GM12878 (cell line): ENCODE results near the gene PPP1R1A. TPM values are rescaled to one million over a fixed set of nuclear protein-coding genes. Genes with fewer than 3 reads are reported as not detected.

Experiments used
- ATAC-seq: fragments of 200-7000 bp; cut with Tn5 transposase; 3 replicates; pipeline ENCODE4 v1.9.1; 2020; ENCODE audit warnings: mild to moderate bottlenecking, moderate library complexity
- BruUV-seq: library from RNA; stranded (reverse); fragments of 400-500 nt; replicated peaks from 2 replicates; lab custom pipeline; 2021; lab: Mats Ljungman, UMichigan
- CTCF ChIA-PET: fragments of 300-600 bp; sonication (Branson Sonifier 250); formaldehyde crosslinking; extraction: SDS; loops from one replicate; lab custom pipeline; 2021; ENCODE audit warnings: inconsistent platforms; lab: Yijun Ruan, JAX
- POLR2A ChIA-PET: fragments of 350-600 bp; formaldehyde crosslinking; extraction: SDS; loops from one replicate; lab custom pipeline; 2021; ENCODE audit warnings: inconsistent platforms; lab: Charles Lee
- RAD21 ChIA-PET: fragments of 300-600 bp; sonication (Branson Sonifier 250); formaldehyde crosslinking; loops from one replicate; lab custom pipeline; 2023; ENCODE audit warnings: antibody characterized with exemption; ENCODE audit not compliant: unreplicated experiment; lab: Charles Lee
- SMC1A ChIA-PET: fragments of 300-600 bp; sonication (Branson Sonifier 250); formaldehyde crosslinking; loops from one replicate; lab custom pipeline; 2023; ENCODE audit not compliant: unreplicated experiment, uncharacterized antibody; lab: Charles Lee
- DNase-seq: peaks from one replicate; pipeline ENCODE4 v3.0.0-alpha.2; 2011; ENCODE audit warnings: low read depth, low spot score
- FAIRE-seq: peaks from 3 replicates; lab custom pipeline; 2011; peaks lifted over from hg19 to GRCh38; lab: Jason Lieb, UNC
- H2AFZ ChIP-seq: 2 replicates; pipeline ENCODE4 v1.6.0; 2011; ENCODE audit warnings: low read depth, low read length, control low read depth; ENCODE audit not compliant: control insufficient read depth
- H3K27ac ChIP-seq: 2 replicates; pipeline ENCODE4 v1.5.1; 2011; ENCODE audit warnings: control low read depth; ENCODE audit not compliant: control insufficient read depth, insufficient read depth
- H3K27me3 ChIP-seq, 2 experiments: replicated peaks in 1 of 2; 2 replicates each; pipeline versions ENCODE4 v1.6.0 to v1.6.1; 2011; ENCODE audit warnings: low read length in 1 of 2; ENCODE audit not compliant: control insufficient read depth in 2 of 2, insufficient read depth in 2 of 2
- H3K36me3 ChIP-seq, 2 experiments: 2 replicates each; pipeline ENCODE4 v1.5.1; 2011; ENCODE audit warnings: low read length in 1 of 2; ENCODE audit not compliant: control insufficient read depth in 2 of 2, insufficient read depth in 2 of 2
- H3K4me1 ChIP-seq: 2 replicates; pipeline ENCODE4 v1.6.1; 2011; ENCODE audit warnings: mild to moderate bottlenecking, low read length, moderate library complexity, mixed read lengths; ENCODE audit not compliant: control insufficient read depth, insufficient read depth
- H3K4me2 ChIP-seq: 2 replicates; pipeline ENCODE4 v1.6.0; 2011; ENCODE audit warnings: control low read depth; ENCODE audit not compliant: control insufficient read depth, insufficient read depth
- H3K4me3 ChIP-seq: fragments of 200-600 bp; sonication (generic); 2 replicates; pipeline ENCODE4 v1.5.1; 2016
- H3K79me2 ChIP-seq: 2 replicates; pipeline ENCODE4 v1.6.0; 2011; ENCODE audit warnings: low read length; ENCODE audit not compliant: control insufficient read depth, insufficient read depth
- H3K9ac ChIP-seq: 2 replicates; pipeline ENCODE4 v1.8.0; 2011; ENCODE audit warnings: low read length, control low read depth, mixed read lengths; ENCODE audit not compliant: control insufficient read depth, insufficient read depth
- H3K9me3 ChIP-seq: replicated peaks from 3 replicates; pipeline ENCODE4 v1.5.1; 2011; ENCODE audit warnings: mild to moderate bottlenecking, low read length; ENCODE audit not compliant: control insufficient read depth, insufficient read depth
- H4K20me1 ChIP-seq: 2 replicates; pipeline ENCODE4 v1.6.0; 2011; ENCODE audit not compliant: control insufficient read depth, insufficient read depth
- ATF7 ChIP-seq: fragments of 450-650 bp; IDR thresholded peaks from 2 replicates; pipeline ENCODE4 v1.6.1; 2016; ENCODE audit warnings: low read depth, mild to moderate bottlenecking
- BMI1 ChIP-seq: fragments of 450-650 bp; IDR thresholded peaks from 2 replicates; pipeline ENCODE4 v1.6.1; 2016; ENCODE audit warnings: mild to moderate bottlenecking, moderate library complexity, borderline replicate concordance
- CEBPZ ChIP-seq: fragments of 150-350 bp; IDR thresholded peaks from 2 replicates; pipeline ENCODE4 v1.6.1; 2016; ENCODE audit warnings: low read depth, low read length
- CHD2 ChIP-seq: IDR thresholded peaks from 2 replicates; pipeline ENCODE4 v1.6.1; 2011; ENCODE audit warnings: low read depth, low read length, improper control_type of control experiment, borderline replicate concordance
- DPF2 ChIP-seq: fragments of 450-650 bp; IDR thresholded peaks from 2 replicates; pipeline ENCODE4 v1.6.1; 2017; ENCODE audit warnings: mild to moderate bottlenecking
- EED ChIP-seq: sonication (generic); IDR thresholded peaks from 2 replicates; pipeline ENCODE4 v1.6.1; 2016; ENCODE audit warnings: antibody characterized with exemption, low read depth
- EGR1 ChIP-seq, 2 experiments: IDR thresholded peaks; 1 replicate in 1 of 2; 2 replicates in 1 of 2; pipeline ENCODE4 v1.6.1; 2011 to 2012; ENCODE audit warnings: low read depth in 2 of 2, low read length in 2 of 2, borderline replicate concordance in 1 of 2, mild to moderate bottlenecking in 1 of 2, moderate library complexity in 1 of 2
- GABPA ChIP-seq: IDR thresholded peaks from 2 replicates; pipeline ENCODE4 v1.6.1; 2014; ENCODE audit warnings: antibody characterized with exemption, low read depth, mild to moderate bottlenecking, inconsistent platforms
- MAX ChIP-seq: IDR thresholded peaks from 2 replicates; pipeline ENCODE4 v1.6.1; 2012; ENCODE audit warnings: low read depth, low read length, improper control_type of control experiment
- MEF2A ChIP-seq: IDR thresholded peaks from 2 replicates; pipeline ENCODE4 v1.6.1; 2011; ENCODE audit warnings: low read depth, mild to moderate bottlenecking, low read length, moderate library complexity; ENCODE audit not compliant: insufficient read depth
- NFYB ChIP-seq: IDR thresholded peaks from 2 replicates; pipeline ENCODE4 v1.6.1; 2011; ENCODE audit warnings: low read depth, mild to moderate bottlenecking, low read length, improper control_type of control experiment, moderate library complexity; ENCODE audit not compliant: insufficient read depth
- SIX5 ChIP-seq: IDR thresholded peaks from 2 replicates; pipeline ENCODE4 v1.6.1; 2011; ENCODE audit warnings: mild to moderate bottlenecking, low read depth, low read length, moderate library complexity; ENCODE audit not compliant: severe bottlenecking
- SP1 ChIP-seq: IDR thresholded peaks from one replicate; pipeline ENCODE4 v1.6.1; 2011; ENCODE audit warnings: low read depth, low read length
- STAT3 ChIP-seq: IDR thresholded peaks from 2 replicates; pipeline ENCODE4 v1.6.1; 2011; ENCODE audit warnings: low read depth, low read length, improper control_type of control experiment
- SUPT20H ChIP-seq: IDR thresholded peaks from 2 replicates; pipeline ENCODE4 v1.6.1; 2011; ENCODE audit warnings: low read depth, mild to moderate bottlenecking, low read length, moderate library complexity, borderline replicate concordance; ENCODE audit not compliant: control insufficient read depth
- YY1 ChIP-seq: IDR thresholded peaks from 2 replicates; pipeline ENCODE4 v1.6.1; 2011; ENCODE audit warnings: low read depth, mild to moderate bottlenecking, low read length
- ZNF384 ChIP-seq: IDR thresholded peaks from 2 replicates; pipeline ENCODE4 v1.6.1; 2012; ENCODE audit warnings: low read depth, mild to moderate bottlenecking, low read length, improper control_type of control experiment, borderline replicate concordance
- WGBS: methylation state at CpG from one replicate; pipeline ENCODE4 v1.1.6; 2016; ENCODE audit warnings: low lambda C conversion rate; ENCODE audit not compliant: insufficient replicate concordance, insufficient coverage; ENCODE audit errors: missing lambda C conversion rate; 5-methylcytosine and 5-hydroxymethylcytosine counted together
- in situ Hi-C: fragments of 300-500 bp; cut with MboI; formaldehyde crosslinking; loops from 9 replicates; pipeline ENCODE4 v1.14.3; 2018; ENCODE audit warnings: mixed read lengths
- intact Hi-C: fragments of 100-400 bp; cut with micrococcal nuclease; formaldehyde crosslinking; loops from one replicate; pipeline ENCODE4 v1.14.2; 2022; ENCODE audit not compliant: unreplicated experiment
- polyA plus RNA-seq, 11 experiments: library from polyadenylated mRNA; depleted of rRNA in 4 of 11; unstranded in 6 of 11; stranded (reverse) in 5 of 11; fragments of >200 nt; fragmentation: Nextera tagmentation in 4 of 11; fragmentation: Illumina TruSeq in 1 of 11; extraction: Ambion mirVana in 4 of 11; extraction: Trizol in 1 of 11; gene quantifications; 1 replicate in 1 of 11; 2 replicates in 10 of 11; pipeline versions ENCODE4 v1.2.1 to v1.2.3, GENCODE V29; 2011 to 2016; ENCODE audit warnings: inconsistent platforms in 2 of 11, missing spikeins in 2 of 11, low read depth in 1 of 11
- total RNA-seq, 4 experiments: library from RNA; depleted of rRNA in 3 of 4; stranded (reverse); fragments of >200 nt in 3 of 4; fragmentation: Illumina TruSeq in 1 of 4; extraction: Trizol in 1 of 4; gene quantifications; 2 replicates each; pipeline versions ENCODE4 v1.2.1 to v1.2.3, GENCODE V29; 2013 to 2021
- TF ChIP-seq, protein P1 (sequence below): fragments of 450-650 bp; formaldehyde crosslinking; IDR thresholded peaks from 2 replicates; pipeline ENCODE4 v1.4.0; 2022; ENCODE audit warnings: mild to moderate bottlenecking, moderate library complexity

The PPP1R1A gene
- total and polyA plus RNA-seq, 10 of the 15 experiments (the other 5 are each of a cell fraction or from before 2014, with no cell fraction given), result 0.03 to 0.08 (median 0.07) TPM; not detected in 7

DNA sequence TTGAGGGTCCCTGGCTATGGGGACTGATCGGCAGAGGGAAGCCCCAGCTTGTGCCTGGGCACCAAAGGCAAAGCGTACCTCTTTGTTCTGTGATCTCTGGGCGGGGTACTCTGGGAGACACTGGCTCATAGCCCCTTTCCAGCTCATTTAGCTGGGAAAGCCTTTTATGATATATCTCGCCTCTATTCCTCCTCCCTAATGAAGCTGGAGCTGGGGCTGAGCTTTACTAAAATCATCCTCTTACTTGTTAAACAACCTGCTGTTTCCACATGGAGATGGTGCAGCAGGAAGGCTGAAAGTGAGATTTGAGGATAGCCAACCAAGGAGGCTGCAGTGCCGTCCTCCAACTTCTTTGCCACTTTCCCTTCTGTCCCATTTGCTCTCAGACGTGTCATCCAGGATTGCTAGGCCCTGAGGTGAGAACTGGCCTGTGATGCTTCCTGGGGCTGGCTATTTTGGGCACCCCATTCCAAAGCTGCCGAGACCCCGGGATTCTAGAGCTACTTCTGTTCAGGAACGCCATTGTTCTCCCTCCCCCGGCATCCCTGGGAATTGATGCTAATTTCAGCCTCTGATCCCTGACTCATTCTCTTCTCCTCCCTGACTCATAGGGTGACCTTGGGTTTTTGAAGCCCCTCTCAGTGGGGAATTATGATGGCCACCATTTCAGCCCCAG, 23.0 kb downstream of the PPP1R1A start:
- ChIA-PET POLR2A (no interaction called here), SMC1A (interaction anchor here (1.4 kb wide), 1 partner anchor 137 kb away, joined by 3 read pairs; no protein-coding TSS in a partner anchor)

More for the DNA sequence above, 23.0 kb downstream of the PPP1R1A start:
- Histone ChIP-seq H3K4me2 (no peak overlapping the region), H3K9me3 (no peaks in the 10 kb centered on the region), H4K20me1 (no peaks in the 10 kb centered on the region), H3K9ac (no peak overlapping the region), H3K27ac (no peak overlapping the region), H2AFZ (no peak overlapping the region), H3K27me3 (no peaks in the 10 kb centered on the region), H3K79me2 (no peaks in the 10 kb centered on the region), H3K36me3 (no peaks in the 10 kb centered on the region), H3K4me1 (peaks cover 10% of the 10 kb centered on the region), H3K4me3 (no peak overlapping the region)
- intact Hi-C loops, result no loop called here
- DNase-seq (no peak), ATAC-seq (no peak), FAIRE-seq (no peak)
- no TSS peak for BruUV-seq
- 81% methylated on average over 10 of the region's 10 CpGs for WGBS
- in situ Hi-C loops, result no loop called here
- RAD21 ChIA-PET, result interaction anchor here (0.6 kb wide), 1 partner anchor 1931 kb away, joined by 3 read pairs; no protein-coding TSS in a partner anchor
- CTCF ChIA-PET, result interaction anchor here (1.2 to 5.1 kb wide), 4 partner anchors 13 to 38 kb away, joined by 3 to 41 read pairs (median 10); no protein-coding TSS in a partner anchor
- TF ChIP-seq EGR1 (IDR thresholded peaks at IDR 0.05; ENCODE audit: borderline replicate concordance in 1 of 2, low read depth in 2 of 2, low read length in 2 of 2), result no peak
- no peak for TF ChIP-seq SUPT20H
- TF ChIP-seq DPF2, result no peak
- no peak for TF ChIP-seq NFYB
- TF ChIP-seq STAT3, result no peak
- no peak for TF ChIP-seq SP1
- no peak for TF ChIP-seq ZNF384
- TF ChIP-seq ATF7, result no peak
- TF ChIP-seq EED, result no peak
- no peak for TF ChIP-seq MEF2A
- no peak for TF ChIP-seq MAX
- TF ChIP-seq CEBPZ, result no peak
- TF ChIP-seq, protein P1, sequence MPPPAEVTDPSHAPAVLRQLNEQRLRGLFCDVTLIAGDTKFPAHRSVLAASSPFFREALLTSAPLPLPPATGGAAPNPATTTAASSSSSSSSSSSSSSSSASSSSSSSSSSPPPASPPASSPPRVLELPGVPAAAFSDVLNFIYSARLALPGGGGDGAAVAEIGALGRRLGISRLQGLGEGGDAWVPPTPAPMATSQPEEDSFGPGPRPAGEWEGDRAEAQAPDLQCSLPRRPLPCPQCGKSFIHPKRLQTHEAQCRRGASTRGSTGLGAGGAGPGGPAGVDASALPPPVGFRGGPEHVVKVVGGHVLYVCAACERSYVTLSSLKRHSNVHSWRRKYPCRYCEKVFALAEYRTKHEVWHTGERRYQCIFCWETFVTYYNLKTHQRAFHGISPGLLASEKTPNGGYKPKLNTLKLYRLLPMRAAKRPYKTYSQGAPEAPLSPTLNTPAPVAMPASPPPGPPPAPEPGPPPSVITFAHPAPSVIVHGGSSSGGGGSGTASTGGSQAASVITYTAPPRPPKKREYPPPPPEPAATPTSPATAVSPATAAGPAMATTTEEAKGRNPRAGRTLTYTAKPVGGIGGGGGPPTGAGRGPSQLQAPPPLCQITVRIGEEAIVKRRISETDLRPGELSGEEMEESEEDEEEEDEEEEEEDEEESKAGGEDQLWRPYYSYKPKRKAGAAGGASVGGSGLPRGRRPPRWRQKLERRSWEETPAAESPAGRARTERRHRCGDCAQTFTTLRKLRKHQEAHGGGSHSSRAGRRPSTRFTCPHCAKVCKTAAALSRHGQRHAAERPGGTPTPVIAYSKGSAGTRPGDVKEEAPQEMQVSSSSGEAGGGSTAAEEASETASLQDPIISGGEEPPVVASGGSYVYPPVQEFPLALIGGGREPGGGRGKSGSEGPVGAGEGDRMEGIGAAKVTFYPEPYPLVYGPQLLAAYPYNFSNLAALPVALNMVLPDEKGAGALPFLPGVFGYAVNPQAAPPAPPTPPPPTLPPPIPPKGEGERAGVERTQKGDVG (CRISPR knock-in tag), result no peak
- TF ChIP-seq SIX5, result no peak
- TF ChIP-seq BMI1, result no peak
- TF ChIP-seq CHD2, result no peak
- no peak for TF ChIP-seq GABPA
- no peak for TF ChIP-seq YY1
